ENCODE measurements around the gene RAB18.

The RAB18 gene

GRCh38 chr10:27581225-27581624, 77.1 kb downstream of the RAB18 start:
- DNase-seq (ENCODE audit: low read depth), result no peak
- no peak overlapping the region for H3K4me3 ChIP-seq (ENCODE audit: low read depth, low read length)
- TF ChIP-seq CTCF (IDR thresholded peaks at IDR 0.05; ENCODE audit: insufficient read depth, low read depth, low read length, missing control alignments), result no peak

- no peak for TF ChIP-seq CTCF (IDR thresholded peaks at IDR 0.05; ENCODE audit: insufficient read depth, low read depth, low read length, missing control alignments)
- no peak for DNase-seq (ENCODE audit: low read depth)
- H3K4me3 ChIP-seq (ENCODE audit: low read depth, low read length), result no peak overlapping the region
These were observed 80.2 kb downstream of the RAB18 start for GRCh38 chr10:27584302-27584701.

Data from GM12865 (cell line).